ENCODE results near the gene LSMEM2.
A peak's percentile ranks its signal among the peaks of the same experiment; 100 is the strongest.
"Not testable (repeated sequence)": the region's sequence is repeated elsewhere in the genome, so short reads cannot be mapped to it uniquely, and the experiment has no call there.

The LSMEM2 gene

GRCh38 chr3:50246517-50246954 lies 32.4 kb upstream of the LSMEM2 start:
- DNase-seq, result peak; percentile 74

GRCh38 chr3:50248387-50248786 lies 30.5 kb upstream of the LSMEM2 start:
- no peak for DNase-seq

GRCh38 chr3:50249457-50249856 lies 29.4 kb upstream of the LSMEM2 start:
- DNase-seq, result no peak

- DNase-seq, result no peak
Measured at GRCh38 chr3:50250514-50250913, 28.4 kb upstream of the LSMEM2 start.

GRCh38 chr3:50251220-50251619 lies 27.7 kb upstream of the LSMEM2 start:
- no peak for DNase-seq

GRCh38 chr3:50254577-50255250 lies 24.2 kb upstream of the LSMEM2 start:
- no peak for DNase-seq

GRCh38 chr3:50255251-50255615 lies 23.7 kb upstream of the LSMEM2 start:
- no peak for DNase-seq

GRCh38 chr3:50256978-50257890 lies 21.7 kb upstream of the LSMEM2 start:
- DNase-seq, result no peak

- no peak for DNase-seq
Measured at GRCh38 chr3:50258029-50258680, 20.7 kb upstream of the LSMEM2 start.

GRCh38 chr3:50258979-50259378 lies 19.9 kb upstream of the LSMEM2 start:
- DNase-seq, result no peak

- no peak for DNase-seq
Measured at GRCh38 chr3:50259432-50260026, 19.4 kb upstream of the LSMEM2 start.

- peak; percentile 69 for DNase-seq
Measured at GRCh38 chr3:50260027-50260941, 18.6 kb upstream of the LSMEM2 start.

GRCh38 chr3:50260942-50261441 lies 17.9 kb upstream of the LSMEM2 start:
- no peak for DNase-seq

GRCh38 chr3:50261505-50261904 lies 17.4 kb upstream of the LSMEM2 start:
- no peak for DNase-seq

- not testable (repeated sequence) for DNase-seq
Measured at GRCh38 chr3:50262200-50262599, 16.7 kb upstream of the LSMEM2 start.

- no peak for DNase-seq
Measured at GRCh38 chr3:50262778-50263177, 16.1 kb upstream of the LSMEM2 start.

- no peak for DNase-seq
Measured at GRCh38 chr3:50263478-50264382, 15.2 kb upstream of the LSMEM2 start.

GRCh38 chr3:50264383-50264963 lies 14.4 kb upstream of the LSMEM2 start:
- no peak for DNase-seq

- DNase-seq, result no peak
Measured at GRCh38 chr3:50264964-50265485, 13.9 kb upstream of the LSMEM2 start.

GRCh38 chr3:50265571-50265970 lies 13.3 kb upstream of the LSMEM2 start:
- no peak for DNase-seq

Data from activated T-cell treated with anti-CD3 and anti-CD28 coated beads for 4 hours (primary cell).